A549 (cell line): ENCODE measurements around the gene SEMA6B.

ENCODE experiments used
- BHLHE40 ChIP-seq: IDR thresholded peaks from 2 replicates; pipeline ENCODE4 v1.6.1; 2012; ENCODE audit warnings: low read depth, low read length, inconsistent platforms
- CHD2 ChIP-seq: fragments of 150-350 bp; IDR thresholded peaks from 2 replicates; pipeline ENCODE4 v1.6.1; 2014; ENCODE audit warnings: low read length; ENCODE audit not compliant: partially characterized antibody
- CTCF ChIP-seq: fragments of >200 bp; sonication (Bioruptor Twin); formaldehyde crosslinking; IDR thresholded peaks from 3 replicates; pipeline ENCODE4 v1.5.1; 2016
- FOSL2 ChIP-seq, 2 experiments: fragments of 450-650 bp in 1 of 2; fragments of >200 bp in 1 of 2; sonication (Bioruptor Twin) in 1 of 2; formaldehyde crosslinking; IDR thresholded peaks; 2 replicates each; pipeline versions ENCODE4 v1.5.0 to v1.6.1; 2016 to 2020; ENCODE audit warnings: mild to moderate bottlenecking in 1 of 2, moderate library complexity in 1 of 2
- HDAC2 ChIP-seq: fragments of 200-600 bp; sonication (generic); IDR thresholded peaks from 2 replicates; pipeline ENCODE4 v1.6.1; 2016
- HOXA7 ChIP-seq: fragments of 250-450 bp; sonication (Bioruptor Pico); IDR thresholded peaks from 2 replicates; pipeline ENCODE4 v1.5.0; 2020; ENCODE audit warnings: mild to moderate bottlenecking, moderate library complexity
- JUNB ChIP-seq: fragments of >200 bp; sonication (Bioruptor Twin); formaldehyde crosslinking; IDR thresholded peaks from 2 replicates; pipeline ENCODE4 v1.6.1; 2016
- NPAS2 ChIP-seq: fragments of 250-450 bp; sonication (Bioruptor Pico); IDR thresholded peaks from 2 replicates; pipeline ENCODE4 v1.8.0; 2022; ENCODE audit warnings: mild to moderate bottlenecking, moderate library complexity, borderline replicate concordance
- PBX3 ChIP-seq: IDR thresholded peaks from 2 replicates; pipeline ENCODE4 v1.6.1; 2012
- POLR2A ChIP-seq: IDR thresholded peaks from 2 replicates; pipeline ENCODE4 v1.6.1; 2012; ENCODE audit warnings: mild to moderate bottlenecking, low read length
- POLR2AphosphoS2 ChIP-seq: conservative IDR thresholded peaks from 2 replicates; pipeline ENCODE4 v1.6.1; 2012; ENCODE audit warnings: low read length, improper control_type of control experiment, inconsistent platforms
- RCOR1 ChIP-seq: fragments of 150-350 bp; IDR thresholded peaks from 2 replicates; pipeline ENCODE4 v1.6.1; 2014; ENCODE audit warnings: antibody characterized with exemption, low read length, low read depth

DNA sequence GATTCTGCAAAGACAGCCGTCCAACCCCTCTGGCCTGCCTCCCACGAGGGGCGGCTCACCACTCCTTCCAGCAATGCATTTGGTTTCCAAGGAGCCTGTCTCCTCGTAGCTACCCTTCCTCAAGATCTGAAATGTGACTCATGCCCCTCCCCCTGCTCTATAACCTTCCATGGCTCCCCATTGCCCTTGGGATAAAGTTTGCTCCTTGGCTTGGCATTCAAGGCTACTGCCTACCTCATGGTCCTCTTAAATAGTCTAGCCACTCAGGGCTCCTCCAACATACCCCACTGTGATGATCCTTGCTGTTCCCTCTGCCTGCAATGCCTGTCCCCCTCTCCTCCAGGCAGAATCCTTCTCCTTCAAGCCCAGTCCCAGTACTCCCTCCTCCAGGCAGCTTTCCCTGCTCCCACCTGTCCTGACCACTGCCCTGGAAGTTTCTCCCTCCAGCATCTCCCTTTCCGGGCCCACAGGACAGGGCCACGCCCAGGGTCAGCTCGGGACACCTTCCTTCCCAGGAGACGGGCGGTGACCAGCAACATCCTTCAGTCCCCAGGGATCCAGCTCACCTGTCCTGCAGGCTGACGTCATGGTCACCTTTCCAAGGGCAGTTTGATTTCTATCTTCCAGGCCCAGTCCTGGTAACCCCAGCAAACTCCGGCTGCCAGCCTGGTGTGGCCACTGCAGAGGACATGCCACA lies 19.2 kb upstream of the SEMA6B start:
- TF ChIP-seq CTCF (no peak), HDAC2 (0 out of 2 replicates have a peak, but pooled peaks have one; percentile 47), POLR2A (no peak), HOXA7 (no peak), FOSL2 (IDR thresholded peaks at IDR 0.05) (no peak), FOSL2 (CRISPR knock-in tag; IDR thresholded peaks at IDR 0.05) (peak; percentile 48), POLR2AphosphoS2 (no peak), JUNB (no peak), NPAS2 (CRISPR knock-in tag) (no peak), PBX3 (no peak), CHD2 (no peak), RCOR1 (no peak), BHLHE40 (no peak)
